ENCODE data around the gene FMNL3.

DNA sequence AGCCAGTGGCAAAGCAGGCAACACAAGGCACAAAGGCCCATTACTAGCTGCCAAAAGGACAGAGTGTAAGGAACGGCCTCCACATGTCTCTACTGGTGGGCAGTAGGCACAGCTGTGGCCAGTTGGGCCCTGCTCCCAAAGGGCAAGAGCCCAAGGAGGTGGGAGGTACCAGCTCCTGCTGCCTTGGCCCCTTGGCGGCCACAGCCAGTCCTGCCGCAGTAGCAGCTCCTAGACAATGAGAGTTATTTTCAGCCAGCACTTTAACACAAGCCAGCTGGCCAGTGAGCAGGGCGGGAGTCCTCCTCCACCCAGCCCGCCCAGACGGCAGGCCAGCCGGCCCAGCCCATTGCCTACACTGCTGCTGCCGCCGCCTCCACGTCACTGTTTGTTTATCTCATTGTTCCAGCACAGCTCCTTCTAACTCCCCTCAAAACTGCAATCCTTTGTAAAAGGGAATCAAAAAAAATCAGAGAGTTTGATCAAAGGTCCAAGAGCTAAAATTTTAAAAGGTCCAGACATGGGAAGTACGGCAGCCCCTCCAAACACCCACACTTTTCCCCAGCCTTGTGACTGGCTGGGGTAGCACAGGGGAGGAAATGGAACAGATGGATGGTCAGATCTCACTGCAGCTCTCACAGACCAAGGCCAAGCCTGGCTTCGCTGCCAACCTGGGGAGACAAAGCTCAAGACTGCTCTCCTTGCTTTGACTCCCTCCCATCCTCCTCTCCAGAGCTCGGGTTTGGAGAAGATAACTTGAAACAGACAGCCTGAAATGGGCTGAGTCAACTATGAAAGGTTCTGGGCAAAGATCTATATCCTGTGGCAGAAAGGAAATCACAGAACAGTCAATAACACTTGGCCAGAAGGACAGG lies 33.5 kb downstream of the FMNL3 start:
- peak; percentile 50 for TF ChIP-seq POLR2A (IDR thresholded peaks at IDR 0.05)
- TF ChIP-seq, protein P1, sequence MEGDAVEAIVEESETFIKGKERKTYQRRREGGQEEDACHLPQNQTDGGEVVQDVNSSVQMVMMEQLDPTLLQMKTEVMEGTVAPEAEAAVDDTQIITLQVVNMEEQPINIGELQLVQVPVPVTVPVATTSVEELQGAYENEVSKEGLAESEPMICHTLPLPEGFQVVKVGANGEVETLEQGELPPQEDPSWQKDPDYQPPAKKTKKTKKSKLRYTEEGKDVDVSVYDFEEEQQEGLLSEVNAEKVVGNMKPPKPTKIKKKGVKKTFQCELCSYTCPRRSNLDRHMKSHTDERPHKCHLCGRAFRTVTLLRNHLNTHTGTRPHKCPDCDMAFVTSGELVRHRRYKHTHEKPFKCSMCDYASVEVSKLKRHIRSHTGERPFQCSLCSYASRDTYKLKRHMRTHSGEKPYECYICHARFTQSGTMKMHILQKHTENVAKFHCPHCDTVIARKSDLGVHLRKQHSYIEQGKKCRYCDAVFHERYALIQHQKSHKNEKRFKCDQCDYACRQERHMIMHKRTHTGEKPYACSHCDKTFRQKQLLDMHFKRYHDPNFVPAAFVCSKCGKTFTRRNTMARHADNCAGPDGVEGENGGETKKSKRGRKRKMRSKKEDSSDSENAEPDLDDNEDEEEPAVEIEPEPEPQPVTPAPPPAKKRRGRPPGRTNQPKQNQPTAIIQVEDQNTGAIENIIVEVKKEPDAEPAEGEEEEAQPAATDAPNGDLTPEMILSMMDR (IDR thresholded peaks at IDR 0.05): peak in 1 of 4 donors; percentile 16

Data from right lobe of liver (tissue), 4 donors.